A673 (cell line): ENCODE data around the gene RFTN1. TPM values are rescaled to one million over a fixed set of nuclear protein-coding genes. Genes with fewer than 3 reads are reported as not detected.

Experiments used
- BruUV-seq: library from RNA; stranded (reverse); fragments of 400-500 nt; replicated peaks from 2 replicates; lab custom pipeline; 2021; lab: Mats Ljungman, UMichigan
- CTCF ChIA-PET: fragments of 300-600 bp; sonication (Branson Sonifier 250); formaldehyde crosslinking; loops from one replicate; lab custom pipeline; 2022; ENCODE audit warnings: antibody characterized with exemption; lab: Charles Lee
- POLR2A ChIA-PET: fragments of 300-600 bp; sonication (Branson Sonifier 250); formaldehyde crosslinking; loops from one replicate; lab custom pipeline; 2022; ENCODE audit warnings: antibody characterized with exemption; ENCODE audit not compliant: low non-redundant PET; lab: Charles Lee
- DNase-seq: peaks from one replicate; pipeline ENCODE4 v3.0.0-alpha.2; 2015; ENCODE audit warnings: low spot score
- H3K27ac ChIP-seq: fragments of 200-600 bp; sonication (generic); 2 replicates; pipeline ENCODE4 v1.5.1; 2016; ENCODE audit warnings: mixed run types, low read depth, mild to moderate bottlenecking, mixed read lengths, antibody characterized with exemption, low read length; ENCODE audit not compliant: poor library complexity, severe bottlenecking
- H3K27me3 ChIP-seq: fragments of 200-600 bp; sonication (generic); replicated peaks from 2 replicates; pipeline ENCODE4 v1.6.1; 2017; ENCODE audit warnings: mixed run types, low read depth, mild to moderate bottlenecking, mixed read lengths, antibody characterized with exemption, low read length; ENCODE audit not compliant: insufficient read depth, poor library complexity
- H3K36me3 ChIP-seq: fragments of 200-600 bp; sonication (generic); 2 replicates; pipeline ENCODE4 v1.6.1; 2016; ENCODE audit warnings: mixed run types, mild to moderate bottlenecking, mixed read lengths, antibody characterized with exemption, low read length; ENCODE audit not compliant: insufficient read depth, poor library complexity, severe bottlenecking
- H3K4me1 ChIP-seq: fragments of 200-600 bp; sonication (generic); 2 replicates; pipeline ENCODE4 v1.6.1; 2017; ENCODE audit warnings: mixed run types, mild to moderate bottlenecking, mixed read lengths, antibody characterized with exemption, low read length; ENCODE audit not compliant: insufficient read depth, poor library complexity, severe bottlenecking
- H3K4me3 ChIP-seq: fragments of 200-600 bp; sonication (generic); 2 replicates; pipeline ENCODE4 v1.5.1; 2016; ENCODE audit warnings: low read depth, mixed run types, mild to moderate bottlenecking, mixed read lengths, low read length; ENCODE audit not compliant: poor library complexity, severe bottlenecking
- H3K9me3 ChIP-seq: fragments of 200-600 bp; sonication (generic); 2 replicates; pipeline ENCODE4 v1.6.1; 2016; ENCODE audit warnings: mixed run types, low read depth, mild to moderate bottlenecking, mixed read lengths, antibody characterized with exemption, low read length; ENCODE audit not compliant: poor library complexity, severe bottlenecking
- CTCF ChIP-seq: fragments of 300-800, 200-600 bp; sonication (generic); conservative IDR thresholded peaks from 2 replicates; pipeline ENCODE4 v1.5.1; 2017; ENCODE audit warnings: low read depth, mild to moderate bottlenecking, antibody characterized with exemption, low read length, moderate library complexity, mixed read lengths
- EZH2 ChIP-seq: fragments of 200-600 bp; sonication (generic); IDR thresholded peaks from 2 replicates; pipeline ENCODE4 v1.6.1; 2017; ENCODE audit warnings: borderline replicate concordance, low read depth, mild to moderate bottlenecking, mixed read lengths, antibody characterized with exemption, low read length; ENCODE audit not compliant: poor library complexity, severe bottlenecking
- intact Hi-C: fragments of 100-400 bp; cut with micrococcal nuclease; formaldehyde crosslinking; loops from one replicate; pipeline ENCODE4 v1.10.0; 2022; ENCODE audit not compliant: unreplicated experiment
- total RNA-seq: library from RNA; stranded (reverse); gene quantifications from 2 replicates; pipeline ENCODE4 v1.2.3, GENCODE V29; 2021

RFTN1 gene
- total RNA-seq, 1 experiment from 2014 or later: 0.60 TPM

DNA sequence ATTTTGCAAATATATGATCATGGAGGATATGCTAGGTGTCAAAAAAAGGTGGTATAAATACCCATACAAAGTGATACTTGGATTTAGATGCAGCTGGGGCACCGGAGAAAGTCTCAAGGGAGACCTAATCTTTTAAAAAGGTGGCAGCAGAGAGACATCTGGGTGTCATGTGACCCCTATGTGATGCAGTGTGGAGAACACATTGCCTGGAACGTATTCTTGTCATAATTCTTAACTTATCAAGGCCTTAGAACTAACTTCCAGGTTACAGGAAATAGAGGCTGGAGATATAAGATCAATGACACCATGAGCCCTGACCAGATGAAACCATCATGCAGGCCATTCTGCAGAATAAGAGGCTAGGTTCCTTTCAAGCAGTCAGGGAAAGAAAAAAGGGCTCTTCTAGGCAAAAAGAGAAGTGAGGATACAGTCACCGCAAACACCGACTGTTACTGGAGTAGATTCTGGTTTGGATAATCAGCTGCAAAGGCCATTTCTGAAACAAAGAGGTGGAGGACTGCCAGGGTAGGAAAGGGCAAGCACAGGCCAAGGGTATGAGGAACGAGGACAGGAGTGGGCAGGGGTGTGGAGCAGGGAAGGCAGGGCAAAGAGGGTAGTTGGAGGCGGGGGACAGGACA lies 147.9 kb downstream of the RFTN1 start:
- ChIA-PET POLR2A (no interaction called here), CTCF (no interaction called here)
- no peak overlapping the region for H3K27ac ChIP-seq
- no peak overlapping the region for H3K4me3 ChIP-seq
- intact Hi-C loops: no loop called here
- DNase-seq: no peak
- H3K9me3 ChIP-seq: no peaks in the 10 kb centered on the region
- no TSS peak for BruUV-seq
- H3K36me3 ChIP-seq: no peaks in the 10 kb centered on the region
- TF ChIP-seq CTCF: no peak
- TF ChIP-seq EZH2: no peak
- no peaks in the 10 kb centered on the region for H3K27me3 ChIP-seq
- H3K4me1 ChIP-seq: no peaks in the 10 kb centered on the region

- Histone ChIP-seq H3K4me3 (no peak overlapping the region), H3K27me3 (no peaks in the 10 kb centered on the region), H3K27ac (no peak overlapping the region), H3K36me3 (no peaks in the 10 kb centered on the region), H3K4me1 (no peaks in the 10 kb centered on the region), H3K9me3 (no peaks in the 10 kb centered on the region)
- CTCF ChIA-PET: no interaction called here
- no peak for DNase-seq
- POLR2A ChIA-PET: no interaction called here
- intact Hi-C loops: no loop called here
- no peak for TF ChIP-seq CTCF
- TF ChIP-seq EZH2: no peak
- BruUV-seq: no TSS peak
These were observed 148.5 kb downstream of the RFTN1 start for GRCh38 chr3:16364963-16365362.

GRCh38 chr3:16364323-16364722 lies 149.2 kb downstream of the RFTN1 start:
- Histone ChIP-seq H3K4me3 (no peak overlapping the region), H3K27me3 (no peaks in the 10 kb centered on the region), H3K4me1 (no peaks in the 10 kb centered on the region), H3K27ac (no peak overlapping the region), H3K9me3 (no peaks in the 10 kb centered on the region), H3K36me3 (no peaks in the 10 kb centered on the region)
- no TSS peak for BruUV-seq
- DNase-seq: no peak
- POLR2A ChIA-PET: no interaction called here
- TF ChIP-seq EZH2 (no peak), CTCF (no peak)
- intact Hi-C loops: no loop called here
- CTCF ChIA-PET: no interaction called here
